NB4 (cell line): ENCODE results near the gene NCAPG.

Experiments used
- POLR2A ChIP-seq: IDR thresholded peaks from 2 replicates; pipeline ENCODE4 v1.6.1; 2011; ENCODE audit warnings: mild to moderate bottlenecking; ENCODE audit not compliant: insufficient read length; ENCODE audit errors: extremely low read depth
- TF ChIP-seq, protein P1 (sequence below): IDR thresholded peaks from one replicate; pipeline ENCODE4 v1.5.1; 2012; ENCODE audit warnings: low read depth, low read length
- TF ChIP-seq, protein P2 (sequence below): IDR thresholded peaks from 2 replicates; pipeline ENCODE4 v1.6.1; 2011; ENCODE audit warnings: low read depth, low read length

DNA sequence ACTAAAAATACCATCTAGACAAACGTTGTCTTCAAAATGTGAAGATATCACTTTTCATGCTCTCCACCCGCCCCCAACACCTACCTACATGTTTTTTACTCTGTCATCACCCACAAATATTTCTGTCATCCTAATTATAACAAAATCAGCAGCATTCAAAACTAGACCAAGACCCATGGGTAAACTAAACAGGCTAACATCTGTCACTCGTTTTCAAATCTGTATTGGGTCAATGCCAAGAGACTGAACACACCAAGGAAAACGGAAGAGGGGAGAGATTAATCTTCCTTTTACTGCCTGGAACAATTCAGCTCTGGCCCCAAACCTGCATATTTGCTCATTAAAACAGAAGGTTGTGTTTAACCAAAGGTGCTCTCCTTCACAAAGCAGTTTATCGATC is 46.8 kb upstream of the NCAPG start:
- TF ChIP-seq, protein P1, sequence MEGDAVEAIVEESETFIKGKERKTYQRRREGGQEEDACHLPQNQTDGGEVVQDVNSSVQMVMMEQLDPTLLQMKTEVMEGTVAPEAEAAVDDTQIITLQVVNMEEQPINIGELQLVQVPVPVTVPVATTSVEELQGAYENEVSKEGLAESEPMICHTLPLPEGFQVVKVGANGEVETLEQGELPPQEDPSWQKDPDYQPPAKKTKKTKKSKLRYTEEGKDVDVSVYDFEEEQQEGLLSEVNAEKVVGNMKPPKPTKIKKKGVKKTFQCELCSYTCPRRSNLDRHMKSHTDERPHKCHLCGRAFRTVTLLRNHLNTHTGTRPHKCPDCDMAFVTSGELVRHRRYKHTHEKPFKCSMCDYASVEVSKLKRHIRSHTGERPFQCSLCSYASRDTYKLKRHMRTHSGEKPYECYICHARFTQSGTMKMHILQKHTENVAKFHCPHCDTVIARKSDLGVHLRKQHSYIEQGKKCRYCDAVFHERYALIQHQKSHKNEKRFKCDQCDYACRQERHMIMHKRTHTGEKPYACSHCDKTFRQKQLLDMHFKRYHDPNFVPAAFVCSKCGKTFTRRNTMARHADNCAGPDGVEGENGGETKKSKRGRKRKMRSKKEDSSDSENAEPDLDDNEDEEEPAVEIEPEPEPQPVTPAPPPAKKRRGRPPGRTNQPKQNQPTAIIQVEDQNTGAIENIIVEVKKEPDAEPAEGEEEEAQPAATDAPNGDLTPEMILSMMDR = no peak
- no peak for TF ChIP-seq POLR2A
- TF ChIP-seq, protein P2, sequence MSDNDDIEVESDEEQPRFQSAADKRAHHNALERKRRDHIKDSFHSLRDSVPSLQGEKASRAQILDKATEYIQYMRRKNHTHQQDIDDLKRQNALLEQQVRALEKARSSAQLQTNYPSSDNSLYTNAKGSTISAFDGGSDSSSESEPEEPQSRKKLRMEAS = no peak
